Endothelial cell of umbilical vein (primary cell): ENCODE measurements around the gene UGT1A7. TPM values are rescaled to one million over a fixed set of nuclear protein-coding genes. Genes with fewer than 3 reads are reported as not detected.

Experiments
- BruUV-seq: library from RNA; stranded (reverse); fragments of 400-500 nt; replicated peaks from 2 replicates; lab custom pipeline; 2021; lab: Mats Ljungman, UMichigan
- CTCF ChIA-PET: fragments of 300-600, 350-600 bp; sonication (Branson Sonifier 250); formaldehyde crosslinking; loops from one replicate; lab custom pipeline; 2021; ENCODE audit warnings: antibody characterized with exemption, inconsistent platforms; lab: Charles Lee
- POLR2A ChIA-PET: fragments of 300-600, 350-600 bp; sonication (Branson Sonifier 250); formaldehyde crosslinking; loops from one replicate; lab custom pipeline; 2021; ENCODE audit warnings: antibody characterized with exemption, inconsistent platforms; lab: Charles Lee
- DNase-seq: peaks from one replicate; pipeline ENCODE4 v3.0.0-alpha.2; 2011; ENCODE audit warnings: low read depth, low spot score
- FAIRE-seq: peaks from 2 replicates; lab custom pipeline; 2011; peaks lifted over from hg19 to GRCh38; lab: Jason Lieb, UNC
- H2AFZ ChIP-seq: 2 replicates; pipeline ENCODE4 v1.6.0; 2012; ENCODE audit warnings: low read depth, low read length, control low read depth, inconsistent platforms
- H3K27ac ChIP-seq: 2 replicates; pipeline ENCODE4 v1.5.1; 2011; ENCODE audit warnings: low read depth, mild to moderate bottlenecking, control low read depth, low read length, moderate library complexity; ENCODE audit not compliant: insufficient read depth
- H3K27me3 ChIP-seq, 2 experiments: 2 replicates each; pipeline versions ENCODE4 v1.6.0 to v1.6.1; 2011; ENCODE audit warnings: low read length in 2 of 2, mixed read lengths in 1 of 2; ENCODE audit not compliant: control insufficient read depth in 2 of 2, insufficient read depth in 2 of 2
- H3K36me3 ChIP-seq, 2 experiments: 2 replicates in 1 of 2; 3 replicates in 1 of 2; pipeline ENCODE4 v1.5.1; 2011; ENCODE audit warnings: low read length in 2 of 2, mild to moderate bottlenecking in 1 of 2, moderate library complexity in 1 of 2; ENCODE audit not compliant: control insufficient read depth in 2 of 2, insufficient read depth in 2 of 2; ENCODE audit errors: extremely low read depth in 1 of 2
- H3K4me1 ChIP-seq: 3 replicates; pipeline ENCODE4 v1.5.1; 2011; ENCODE audit warnings: mild to moderate bottlenecking, low read length; ENCODE audit not compliant: control insufficient read depth, insufficient read depth; ENCODE audit errors: extremely low read depth
- H3K4me2 ChIP-seq: 2 replicates; pipeline ENCODE4 v1.6.1; 2011; ENCODE audit warnings: low read length, control low read depth, mixed read lengths; ENCODE audit not compliant: insufficient read depth
- H3K4me3 ChIP-seq, 3 experiments: fragments of 200-600 bp in 1 of 3; sonication (generic), shearing (Covaris generic) in 1 of 3; replicated peaks in 1 of 3; 2 replicates each; pipeline ENCODE4 v1.5.1; 2011 to 2016; ENCODE audit warnings: control low read depth in 3 of 3, low read length in 3 of 3, mild to moderate bottlenecking in 2 of 3, inconsistent platforms in 1 of 3, low read depth in 1 of 3, moderate library complexity in 1 of 3; ENCODE audit not compliant: insufficient read depth in 1 of 3
- H3K79me2 ChIP-seq: 2 replicates; pipeline ENCODE4 v1.6.0; 2012; ENCODE audit warnings: low read length, inconsistent platforms; ENCODE audit not compliant: control insufficient read depth, insufficient read depth
- H3K9ac ChIP-seq: replicated peaks from 2 replicates; pipeline ENCODE3; 2011; ENCODE audit warnings: low read length, control low read depth; ENCODE audit not compliant: insufficient read depth; ENCODE audit errors: extremely low read depth
- H3K9me1 ChIP-seq: replicated peaks from 3 replicates; pipeline ENCODE4 v1.6.0; 2011; ENCODE audit warnings: mild to moderate bottlenecking, low read length; ENCODE audit not compliant: control insufficient read depth, insufficient read depth; ENCODE audit errors: extremely low read depth
- H3K9me3 ChIP-seq: replicated peaks from 2 replicates; pipeline ENCODE4 v1.5.1; 2012; ENCODE audit warnings: low read length, inconsistent platforms; ENCODE audit not compliant: control insufficient read depth, insufficient read depth
- H4K20me1 ChIP-seq: replicated peaks from 2 replicates; pipeline ENCODE3; 2011; ENCODE audit warnings: mild to moderate bottlenecking, low read length; ENCODE audit not compliant: control insufficient read depth, insufficient read depth; ENCODE audit errors: extremely low read depth
- CTCF ChIP-seq, 2 donors: IDR thresholded peaks; 1 replicate in 1 of 2; 2 replicates in 1 of 2; pipeline ENCODE4 v1.5.1; 2011; ENCODE audit warnings: low read length in 2 of 2, mild to moderate bottlenecking in 2 of 2, moderate library complexity in 2 of 2, control low read depth in 1 of 2, inconsistent platforms in 1 of 2, low read depth in 1 of 2; ENCODE audit not compliant: insufficient read depth in 1 of 2; ENCODE audit errors: extremely low read depth in 1 of 2
- EZH2 ChIP-seq: IDR thresholded peaks from 2 replicates; pipeline ENCODE4 v1.6.1; 2012; ENCODE audit warnings: borderline replicate concordance, low read depth, mild to moderate bottlenecking, moderate library complexity, low read length, inconsistent platforms; ENCODE audit not compliant: severe bottlenecking
- FOS ChIP-seq: IDR thresholded peaks from 2 replicates; pipeline ENCODE4 v1.6.1; 2011; ENCODE audit warnings: mild to moderate bottlenecking, low read length, moderate library complexity, borderline replicate concordance; ENCODE audit not compliant: insufficient read depth
- GATA2 ChIP-seq: IDR thresholded peaks from 2 replicates; pipeline ENCODE4 v1.7.0; 2011; ENCODE audit warnings: low read depth, mild to moderate bottlenecking, moderate library complexity, mixed read lengths, low read length; ENCODE audit not compliant: insufficient read length, insufficient read depth
- JUN ChIP-seq: IDR thresholded peaks from 2 replicates; pipeline ENCODE4 v1.6.1; 2011; ENCODE audit warnings: borderline replicate concordance, low read depth; ENCODE audit not compliant: insufficient read length, insufficient read depth
- MAX ChIP-seq: IDR thresholded peaks from 2 replicates; pipeline ENCODE4 v1.6.1; 2011; ENCODE audit not compliant: insufficient read depth, insufficient read length
- MYC ChIP-seq: IDR thresholded peaks from one replicate; pipeline ENCODE4 v1.6.1; 2011; ENCODE audit warnings: mild to moderate bottlenecking, low read depth, low read length
- POLR2A ChIP-seq: IDR thresholded peaks from 2 replicates; pipeline ENCODE4 v1.6.1; 2012; ENCODE audit warnings: low read depth, mild to moderate bottlenecking, control low read depth, low read length
- POLR2AphosphoS5 ChIP-seq: IDR thresholded peaks from 2 replicates; pipeline ENCODE4 v1.6.1; 2012; ENCODE audit warnings: low read depth, mild to moderate bottlenecking, control low read depth, low read length, moderate library complexity; ENCODE audit not compliant: insufficient read depth
- dilution Hi-C: fragments of 300-500 bp; cut with MboI; formaldehyde crosslinking; loops from one replicate; pipeline ENCODE4 v1.15.0; 2019; ENCODE audit warnings: low sequenced_read_pairs; ENCODE audit not compliant: extremely low pct_ligation_motif_present
- intact Hi-C: fragments of 100-400 bp; cut with micrococcal nuclease; formaldehyde crosslinking; loops from one replicate; pipeline ENCODE4 v1.10.0; 2022
- polyA plus RNA-seq, 4 experiments: library from polyadenylated mRNA; depleted of rRNA in 3 of 4; stranded (reverse) in 3 of 4; unstranded in 1 of 4; fragments of >200 nt; gene quantifications; 2 replicates each; pipeline versions ENCODE4 v1.2.1 to v1.2.3, GENCODE V29; 2011 to 2012; ENCODE audit warnings: missing spikeins in 1 of 4
- total RNA-seq: library from RNA; stranded (reverse); gene quantifications from 2 replicates; pipeline ENCODE4 v1.2.3, GENCODE V29; 2021

The UGT1A7 gene
- total and polyA plus RNA-seq, 2 donors (not counting 3 experiments of a cell fraction or from before 2014, with no cell fraction given), result not detected

- FAIRE-seq (no peak), DNase-seq (no peak)
- H3K27ac ChIP-seq, result no peak within 1 kb of the TSS
- no peak within 1 kb of the TSS for H3K9ac ChIP-seq
- TF ChIP-seq POLR2A (no peak), CTCF (IDR thresholded peaks at IDR 0.05; ENCODE audit: extremely low read depth in 1 of 2, insufficient read depth in 1 of 2, low read depth in 1 of 2, low read length in 2 of 2) (no peak), GATA2 (no peak), POLR2AphosphoS5 (no peak), JUN (no peak), MYC (no peak), MAX (no peak), FOS (no peak), EZH2 (no peak)
- peaks cover 0 to 8% of the 10 kb centered on the region in 2 experiments for H3K27me3 ChIP-seq
- H3K79me2 ChIP-seq, result no peaks in the 10 kb centered on the region
- POLR2A ChIA-PET, result no interaction called here
- BruUV-seq, result no TSS peak
- no peak within 1 kb of the TSS for H3K4me3 ChIP-seq
- H3K4me1 ChIP-seq, result no peaks in the 10 kb centered on the region
- intact Hi-C loops, result no loop called here
- dilution Hi-C loops, result no loop called here
- H3K4me2 ChIP-seq, result no peak within 1 kb of the TSS
- H3K36me3 ChIP-seq, result no peaks in the 10 kb centered on the region
- no peaks in the 10 kb centered on the region for H3K9me3 ChIP-seq
- no peaks in the 10 kb centered on the region for H3K9me1 ChIP-seq
- H2AFZ ChIP-seq, result no peak within 1 kb of the TSS
- H4K20me1 ChIP-seq, result no peaks in the 10 kb centered on the region
- CTCF ChIA-PET, result interaction anchor here (0.7 kb wide), 1 partner anchor 314 kb away, joined by 3 read pairs; no protein-coding TSS in a partner anchor
These were observed 36.9 kb downstream of the UGT1A7 start, which contains the start of gene UGT1A4 for GRCh38 chr2:233718552-233718951. Gene UGT1A4, plus strand, starts transcription at chr2:233718736. Its CDS starts 85 bp downstream, at chr2:233718821.
